Liver (tissue), 3 donors: Measurements from ENCODE around the gene AGBL4.

Experiments
- CTCF ChIP-seq: fragments of 150-350 bp; IDR thresholded peaks from 2 replicates; pipeline ENCODE4 v1.5.1; 2017; ENCODE audit warnings: improper control_type of control experiment, low read depth, low read length; ENCODE audit not compliant: missing input control
- EGR1 ChIP-seq, 2 donors: IDR thresholded peaks; 2 replicates each; pipeline ENCODE4 v1.6.1; 2016 to 2018; ENCODE audit warnings: antibody characterized with exemption in 2 of 2, low read depth in 2 of 2
- FOXA1 ChIP-seq: IDR thresholded peaks from 2 replicates; pipeline ENCODE4 v1.6.1; 2016; ENCODE audit warnings: antibody characterized with exemption
- GABPA ChIP-seq, 2 donors: IDR thresholded peaks in 1 of 2; conservative IDR thresholded peaks in 1 of 2; 2 replicates each; pipeline ENCODE4 v1.6.1; 2016; ENCODE audit warnings: antibody characterized with exemption in 2 of 2, mild to moderate bottlenecking in 1 of 2, moderate library complexity in 1 of 2
- HNF4G ChIP-seq: IDR thresholded peaks from 2 replicates; pipeline ENCODE4 v1.6.1; 2016; ENCODE audit warnings: antibody characterized with exemption
- MAX ChIP-seq: IDR thresholded peaks from 2 replicates; pipeline ENCODE4 v1.6.1; 2016; ENCODE audit warnings: antibody characterized with exemption
- RAD21 ChIP-seq, 2 donors: IDR thresholded peaks; 2 replicates each; pipeline ENCODE4 v1.6.1; 2016; ENCODE audit warnings: antibody characterized with exemption in 2 of 2, mild to moderate bottlenecking in 2 of 2
- REST ChIP-seq: IDR thresholded peaks from 2 replicates; pipeline ENCODE4 v1.6.1; 2016; ENCODE audit warnings: antibody characterized with exemption, mild to moderate bottlenecking
- SP1 ChIP-seq: IDR thresholded peaks from 2 replicates; pipeline ENCODE4 v1.6.1; 2018; ENCODE audit warnings: antibody characterized with exemption, mild to moderate bottlenecking
- YY1 ChIP-seq: IDR thresholded peaks from 2 replicates; pipeline ENCODE4 v1.6.1; 2016; ENCODE audit warnings: antibody characterized with exemption, mild to moderate bottlenecking
- donor health status: healthy.
- donor health status: healthy.

- TF ChIP-seq CTCF: no peak
- TF ChIP-seq HNF4G: no peak
- TF ChIP-seq RAD21 (IDR thresholded peaks at IDR 0.05): no peak
- no peak for TF ChIP-seq REST
- TF ChIP-seq SP1: no peak
- TF ChIP-seq YY1: no peak
- no peak for TF ChIP-seq MAX
- TF ChIP-seq GABPA (IDR thresholded peaks at IDR 0.05 in 1 of 2, conservative IDR thresholded peaks at IDR 0.05 in 1 of 2): no peak
- TF ChIP-seq EGR1 (IDR thresholded peaks at IDR 0.05; ENCODE audit: low read depth in 2 of 2): no peak
- no peak for TF ChIP-seq FOXA1
Measured at GRCh38 chr1:48495166-48495565, 1528.6 kb downstream of the AGBL4 start.
